ENCODE measurements around the gene SAMD8.

The SAMD8 gene

DNA sequence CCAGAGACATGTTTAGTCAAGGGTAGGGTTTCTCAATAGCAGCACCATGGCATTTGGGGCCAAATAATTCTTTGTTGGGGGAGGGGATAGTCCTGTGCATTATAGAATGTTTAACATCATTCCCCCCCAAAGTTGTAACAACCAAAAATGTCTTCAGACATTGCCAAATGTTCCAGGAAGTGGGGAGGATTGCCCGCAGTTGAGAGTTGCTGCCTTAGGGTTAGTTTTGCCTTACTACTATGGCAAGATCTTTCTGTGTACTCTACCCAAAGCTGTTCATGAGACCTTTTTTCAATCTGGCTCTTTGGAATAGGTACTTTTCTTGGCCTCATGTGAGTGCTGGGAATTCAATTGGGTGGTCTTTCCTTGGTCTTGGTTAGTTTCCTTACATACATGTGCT, 34.1 kb downstream of the SAMD8 start:
- H3K4me1 ChIP-seq (ENCODE audit: insufficient read depth, low read length) = no peaks in the 10 kb centered on the region

DNA sequence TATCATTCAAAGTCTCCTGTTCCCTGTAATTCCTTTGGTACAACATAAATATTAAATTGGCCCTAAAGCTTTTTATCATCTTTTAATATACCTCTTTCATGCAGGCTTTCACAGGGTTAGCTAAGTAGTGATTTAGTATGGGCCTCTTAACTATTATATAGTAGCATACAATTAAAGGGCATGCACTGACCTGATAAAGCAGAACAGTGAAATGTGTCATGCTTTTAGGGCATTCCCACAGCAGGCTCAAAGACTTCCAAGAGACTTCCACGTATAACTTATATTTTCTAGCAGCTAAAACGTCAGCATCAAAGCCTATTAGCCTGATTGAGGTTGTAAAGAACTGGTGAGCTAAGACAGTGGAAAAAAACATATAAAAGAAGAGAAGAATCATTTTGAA, 35.3 kb downstream of the SAMD8 start:
- Histone ChIP-seq H2AFZ (ENCODE audit: low read depth, low read length) (no peak overlapping the region), H3K36me3 (ENCODE audit: insufficient read depth, low read length) (peaks cover 9% of the 10 kb centered on the region), H3K4me3 (ENCODE audit: low read length) (no peak overlapping the region), H3K9me3 (ENCODE audit: low read length) (no peaks in the 10 kb centered on the region), H3K4me1 (ENCODE audit: insufficient read depth, low read length) (no peaks in the 10 kb centered on the region), H3K27me3 (ENCODE audit: insufficient read depth, low read length) (no peaks in the 10 kb centered on the region)

More for the DNA sequence above, 34.1 kb downstream of the SAMD8 start:
- Histone ChIP-seq H2AFZ (ENCODE audit: low read depth, low read length) (no peak overlapping the region), H3K27me3 (ENCODE audit: insufficient read depth, low read length) (no peaks in the 10 kb centered on the region), H3K36me3 (ENCODE audit: insufficient read depth, low read length) (peaks cover 3% of the 10 kb centered on the region), H3K9me3 (ENCODE audit: low read length) (no peaks in the 10 kb centered on the region), H3K4me3 (ENCODE audit: low read length) (no peak overlapping the region)

- Histone ChIP-seq H3K27me3 (ENCODE audit: insufficient read depth, low read length) (no peaks in the 10 kb centered on the region), H3K4me1 (ENCODE audit: insufficient read depth, low read length) (no peaks in the 10 kb centered on the region), H3K4me3 (ENCODE audit: low read length) (no peak overlapping the region), H3K9me3 (ENCODE audit: low read length) (no peaks in the 10 kb centered on the region), H2AFZ (ENCODE audit: low read depth, low read length) (no peak overlapping the region), H3K36me3 (ENCODE audit: insufficient read depth, low read length) (peaks cover 16% of the 10 kb centered on the region)
Measured at GRCh38 chr10:75150656-75151055, 39.2 kb downstream of the SAMD8 start.

GRCh38 chr10:75159519-75159918, 48.1 kb downstream of the SAMD8 start:
- Histone ChIP-seq H2AFZ (ENCODE audit: low read depth, low read length) (no peak overlapping the region), H3K4me3 (ENCODE audit: low read length) (no peak overlapping the region), H3K4me1 (ENCODE audit: insufficient read depth, low read length) (no peaks in the 10 kb centered on the region), H3K27me3 (ENCODE audit: insufficient read depth, low read length) (no peaks in the 10 kb centered on the region), H3K36me3 (ENCODE audit: insufficient read depth, low read length) (peaks cover 7% of the 10 kb centered on the region), H3K9me3 (ENCODE audit: low read length) (no peaks in the 10 kb centered on the region)

DNA sequence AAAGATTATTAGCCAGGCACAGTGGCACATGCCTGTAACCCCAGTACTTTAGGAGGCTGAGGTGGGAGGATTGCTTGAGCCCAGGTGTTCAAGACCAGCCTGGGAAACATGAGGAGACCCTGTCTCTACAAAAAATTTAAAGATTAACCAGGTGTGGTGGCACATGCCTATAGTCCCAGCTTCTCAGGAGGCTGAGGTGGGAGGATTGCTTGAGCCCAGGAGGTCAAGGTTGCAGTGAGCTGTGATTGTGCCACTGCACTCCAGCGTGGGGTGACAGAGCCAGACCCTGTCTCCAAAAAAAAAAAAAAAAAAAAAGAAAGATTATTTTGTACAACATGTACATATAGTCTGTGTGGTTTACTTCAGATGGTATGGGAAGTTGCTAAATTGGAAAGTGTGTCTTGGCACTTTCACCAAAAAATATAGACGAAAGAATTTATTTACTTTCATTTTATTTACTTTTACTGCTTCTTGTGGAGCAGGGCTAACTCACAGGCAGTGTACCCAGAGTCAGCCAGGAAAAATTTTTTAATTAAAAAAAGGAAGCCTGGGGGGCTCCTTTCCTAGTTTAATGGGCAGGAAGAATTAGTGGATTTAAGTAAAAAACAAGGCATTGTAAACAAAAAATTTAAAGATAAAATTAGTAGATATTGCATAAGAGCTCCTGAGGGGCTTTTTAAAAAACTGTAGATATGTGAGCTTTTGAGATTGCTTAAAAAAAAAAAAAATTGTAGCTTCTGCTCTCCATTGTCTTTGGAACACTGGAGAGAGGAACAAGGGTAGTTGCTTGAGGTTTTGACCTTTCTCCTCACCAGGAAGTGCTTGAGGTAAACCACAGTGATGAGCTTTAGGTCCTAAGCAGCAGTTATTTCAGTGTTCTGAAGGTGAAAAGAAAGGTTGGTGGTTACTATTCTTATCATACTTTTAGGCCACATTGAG, 54.5 kb downstream of the SAMD8 start:
- H3K4me3 ChIP-seq (ENCODE audit: low read length) = no peak overlapping the region
- H3K9me3 ChIP-seq (ENCODE audit: low read length) = no peaks in the 10 kb centered on the region
- H3K4me1 ChIP-seq (ENCODE audit: insufficient read depth, low read length) = no peaks in the 10 kb centered on the region
- H2AFZ ChIP-seq (ENCODE audit: low read depth, low read length) = no peak overlapping the region
- H3K36me3 ChIP-seq (ENCODE audit: insufficient read depth, low read length) = peaks cover 22% of the 10 kb centered on the region
- H3K27me3 ChIP-seq (ENCODE audit: insufficient read depth, low read length) = no peaks in the 10 kb centered on the region

DNA sequence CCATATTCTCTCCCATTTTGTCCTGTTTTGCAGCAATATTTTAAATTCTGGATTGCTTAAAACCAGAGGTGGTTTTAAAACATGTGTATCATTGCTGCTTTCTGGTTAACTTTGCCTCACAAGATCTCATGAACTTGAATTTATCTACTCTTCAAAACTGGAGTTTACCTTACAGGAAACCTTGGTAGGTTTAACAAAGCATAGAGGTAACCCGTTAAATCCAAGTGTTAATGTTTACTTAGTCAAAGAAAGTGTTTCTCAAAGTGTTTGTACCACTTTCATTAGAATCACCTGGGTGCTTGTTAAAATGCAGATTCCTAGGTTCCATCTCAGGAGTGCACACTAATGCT, 55.1 kb downstream of the SAMD8 start:
- Histone ChIP-seq H3K9me3 (ENCODE audit: low read length) (no peaks in the 10 kb centered on the region), H3K4me3 (ENCODE audit: low read length) (no peak overlapping the region), H3K27me3 (ENCODE audit: insufficient read depth, low read length) (no peaks in the 10 kb centered on the region), H2AFZ (ENCODE audit: low read depth, low read length) (no peak overlapping the region), H3K36me3 (ENCODE audit: insufficient read depth, low read length) (peaks cover 22% of the 10 kb centered on the region), H3K4me1 (ENCODE audit: insufficient read depth, low read length) (no peaks in the 10 kb centered on the region)

DNA sequence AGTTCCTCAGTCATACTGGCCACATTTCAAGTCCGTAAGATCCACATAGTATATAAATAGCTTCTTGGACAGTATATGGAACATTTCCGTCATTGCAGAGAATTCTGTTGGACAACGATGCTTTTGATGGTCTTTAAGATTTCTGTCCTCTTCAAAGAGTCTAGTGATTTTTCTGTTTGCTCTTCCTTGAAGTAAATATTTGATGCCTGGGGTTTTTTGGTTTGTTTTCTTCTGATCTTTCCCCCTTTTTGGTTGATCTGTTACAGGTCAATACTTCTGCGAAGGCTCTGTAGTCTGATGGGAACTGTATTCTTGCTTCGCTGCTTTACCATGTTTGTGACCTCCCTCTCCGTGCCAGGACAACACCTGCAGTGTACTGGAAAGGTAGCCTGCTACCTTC, 56.8 kb downstream of the SAMD8 start:
- Histone ChIP-seq H3K36me3 (ENCODE audit: insufficient read depth, low read length) (peaks cover 22% of the 10 kb centered on the region), H2AFZ (ENCODE audit: low read depth, low read length) (no peak overlapping the region), H3K4me1 (ENCODE audit: insufficient read depth, low read length) (no peaks in the 10 kb centered on the region), H3K27me3 (ENCODE audit: insufficient read depth, low read length) (no peaks in the 10 kb centered on the region), H3K9me3 (ENCODE audit: low read length) (no peaks in the 10 kb centered on the region), H3K4me3 (ENCODE audit: low read length) (no peak overlapping the region)

- peaks cover 19% of the 10 kb centered on the region for H3K36me3 ChIP-seq (ENCODE audit: insufficient read depth, low read length)
- no peak overlapping the region for H2AFZ ChIP-seq (ENCODE audit: low read depth, low read length)
- H3K4me1 ChIP-seq (ENCODE audit: insufficient read depth, low read length) = no peaks in the 10 kb centered on the region
- no peak overlapping the region for H3K4me3 ChIP-seq (ENCODE audit: low read length)
- no peaks in the 10 kb centered on the region for H3K9me3 ChIP-seq (ENCODE audit: low read length)
- no peaks in the 10 kb centered on the region for H3K27me3 ChIP-seq (ENCODE audit: insufficient read depth, low read length)
Measured at GRCh38 chr10:75170215-75170614, 58.8 kb downstream of the SAMD8 start.

DNA sequence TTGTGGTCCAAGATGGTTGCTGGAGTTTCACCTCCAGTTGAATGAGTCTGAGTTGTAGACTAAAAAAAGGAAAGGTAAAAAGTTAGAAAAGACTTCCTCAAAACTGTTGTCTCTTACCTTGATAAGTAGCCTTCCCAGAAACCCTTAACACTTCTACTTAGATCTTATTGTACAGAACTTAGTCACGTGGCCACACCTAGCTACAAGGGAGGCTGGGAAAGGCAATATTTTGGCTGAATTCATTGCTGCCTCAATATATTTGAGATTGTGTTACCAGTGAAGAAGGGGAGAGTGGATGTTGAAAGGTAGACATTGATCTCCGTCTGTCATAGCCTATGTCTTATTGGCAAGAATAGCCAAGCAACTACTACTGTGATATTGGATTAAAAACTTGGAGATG, 63.6 kb downstream of the SAMD8 start:
- Histone ChIP-seq H3K4me1 (ENCODE audit: insufficient read depth, low read length) (no peaks in the 10 kb centered on the region), H3K4me3 (ENCODE audit: low read length) (no peak overlapping the region), H2AFZ (ENCODE audit: low read depth, low read length) (no peak overlapping the region), H3K9me3 (ENCODE audit: low read length) (no peaks in the 10 kb centered on the region), H3K27me3 (ENCODE audit: insufficient read depth, low read length) (no peaks in the 10 kb centered on the region), H3K36me3 (ENCODE audit: insufficient read depth, low read length) (peaks cover 20% of the 10 kb centered on the region)

DNA sequence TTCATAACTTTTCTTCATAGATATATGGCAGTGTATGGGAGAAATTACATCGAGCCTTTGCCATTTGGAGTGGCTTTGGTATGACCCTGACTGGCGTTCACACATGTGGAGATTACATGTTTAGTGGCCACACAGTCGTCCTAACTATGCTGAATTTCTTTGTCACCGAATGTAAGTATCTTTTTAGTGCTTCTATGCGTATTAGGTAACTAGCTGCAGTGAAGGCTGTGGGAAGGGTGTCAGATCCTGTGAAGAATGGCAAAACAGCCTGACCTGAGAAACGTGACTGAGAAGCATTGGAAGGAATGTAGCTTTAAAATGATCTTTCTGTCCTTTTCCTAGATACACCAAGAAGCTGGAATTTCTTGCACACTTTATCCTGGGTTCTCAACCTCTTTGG, 64.6 kb downstream of the SAMD8 start:
- H3K4me3 ChIP-seq (ENCODE audit: low read length) = no peak overlapping the region
- H3K4me1 ChIP-seq (ENCODE audit: insufficient read depth, low read length) = no peaks in the 10 kb centered on the region
- H3K27me3 ChIP-seq (ENCODE audit: insufficient read depth, low read length) = no peaks in the 10 kb centered on the region
- H3K36me3 ChIP-seq (ENCODE audit: insufficient read depth, low read length) = peaks cover 17% of the 10 kb centered on the region
- H2AFZ ChIP-seq (ENCODE audit: low read depth, low read length) = no peak overlapping the region
- H3K9me3 ChIP-seq (ENCODE audit: low read length) = no peaks in the 10 kb centered on the region

DNA sequence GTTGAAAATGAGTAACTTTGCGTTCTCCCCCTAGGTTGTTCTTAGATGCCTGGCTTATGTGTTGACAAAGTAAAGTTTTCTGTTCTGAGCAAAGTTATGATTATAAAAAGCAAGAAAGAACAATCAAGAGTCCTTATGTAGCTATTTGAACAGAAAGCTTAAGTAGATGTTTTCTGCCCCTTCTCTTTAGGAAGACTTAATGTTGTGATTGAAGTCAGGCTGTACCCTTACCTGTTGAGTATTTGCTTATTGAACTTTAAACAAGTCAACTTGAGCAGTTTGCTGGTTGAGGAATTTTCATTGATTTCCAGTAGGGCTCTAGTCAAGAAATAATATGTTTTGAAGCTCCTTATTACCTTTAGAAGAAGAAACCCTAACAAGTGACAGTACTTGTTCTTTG, 65.3 kb downstream of the SAMD8 start:
- Histone ChIP-seq H3K27me3 (ENCODE audit: insufficient read depth, low read length) (no peaks in the 10 kb centered on the region), H3K4me1 (ENCODE audit: insufficient read depth, low read length) (no peaks in the 10 kb centered on the region), H3K9me3 (ENCODE audit: low read length) (no peaks in the 10 kb centered on the region), H3K36me3 (ENCODE audit: insufficient read depth, low read length) (peaks cover 17% of the 10 kb centered on the region), H2AFZ (ENCODE audit: low read depth, low read length) (no peak overlapping the region), H3K4me3 (ENCODE audit: low read length) (no peak overlapping the region)

- Histone ChIP-seq H3K27me3 (ENCODE audit: insufficient read depth, low read length) (no peaks in the 10 kb centered on the region), H2AFZ (ENCODE audit: low read depth, low read length) (no peak overlapping the region), H3K4me3 (ENCODE audit: low read length) (no peak overlapping the region), H3K36me3 (ENCODE audit: insufficient read depth, low read length) (peaks cover 17% of the 10 kb centered on the region), H3K9me3 (ENCODE audit: low read length) (no peaks in the 10 kb centered on the region), H3K4me1 (ENCODE audit: insufficient read depth, low read length) (no peaks in the 10 kb centered on the region)
Measured at GRCh38 chr10:75179657-75180177, 68.3 kb downstream of the SAMD8 start.

- peaks cover 17% of the 10 kb centered on the region for H3K36me3 ChIP-seq (ENCODE audit: insufficient read depth, low read length)
- no peaks in the 10 kb centered on the region for H3K27me3 ChIP-seq (ENCODE audit: insufficient read depth, low read length)
- H2AFZ ChIP-seq (ENCODE audit: low read depth, low read length) = no peak overlapping the region
- no peaks in the 10 kb centered on the region for H3K9me3 ChIP-seq (ENCODE audit: low read length)
- no peak overlapping the region for H3K4me3 ChIP-seq (ENCODE audit: low read length)
- H3K4me1 ChIP-seq (ENCODE audit: insufficient read depth, low read length) = no peaks in the 10 kb centered on the region
Measured at GRCh38 chr10:75180592-75180991, 69.1 kb downstream of the SAMD8 start.

GRCh38 chr10:75181073-75181472, 69.6 kb downstream of the SAMD8 start:
- H3K4me3 ChIP-seq (ENCODE audit: low read length) = no peak overlapping the region
- peaks cover 12% of the 10 kb centered on the region for H3K36me3 ChIP-seq (ENCODE audit: insufficient read depth, low read length)
- no peaks in the 10 kb centered on the region for H3K27me3 ChIP-seq (ENCODE audit: insufficient read depth, low read length)
- no peak overlapping the region for H2AFZ ChIP-seq (ENCODE audit: low read depth, low read length)
- no peaks in the 10 kb centered on the region for H3K9me3 ChIP-seq (ENCODE audit: low read length)
- no peaks in the 10 kb centered on the region for H3K4me1 ChIP-seq (ENCODE audit: insufficient read depth, low read length)

Data from neuron (in vitro differentiated cells).